ENCODE measurements around the gene RAI1. TPM values are rescaled to one million over a fixed set of nuclear protein-coding genes. Genes with fewer than 3 reads are reported as not detected.

RAI1 gene
- total RNA-seq, 1 experiment from 2014 or later, result 46.8 TPM

DNA sequence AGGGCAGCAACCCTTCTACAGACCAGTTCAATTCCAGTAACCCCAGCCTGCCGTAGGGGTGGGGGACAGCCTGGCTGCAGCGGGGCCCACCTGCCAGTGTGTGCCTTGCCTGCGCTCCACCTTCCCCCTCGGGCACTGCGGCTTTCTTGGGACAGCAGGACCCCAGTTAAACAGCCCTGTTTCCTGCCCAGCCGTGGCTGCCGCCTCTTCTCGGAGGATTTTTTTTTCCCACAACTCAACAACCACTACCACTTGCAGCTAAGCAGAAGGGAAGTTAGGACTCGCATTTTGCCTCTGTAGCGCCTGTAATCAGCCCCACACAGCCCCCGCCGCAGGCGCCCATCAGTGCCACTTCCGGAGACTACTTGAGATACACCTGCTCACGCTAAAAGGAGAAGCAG lies 76.1 kb downstream of the RAI1 start:
- BruUV-seq (replicated peaks), result no TSS peak
- H3K27me3 ChIP-seq (replicated peaks; ENCODE audit: insufficient read depth, low read depth, low read length, poor library complexity), result no peaks in the 10 kb centered on the region
- H3K4me3 ChIP-seq (ENCODE audit: low read depth, low read length, poor library complexity, severe bottlenecking), result no peak overlapping the region
- POLR2A ChIA-PET (ENCODE audit: low non-redundant PET), result no interaction called here
- no peak for DNase-seq (ENCODE audit: low spot score)
- H3K27ac ChIP-seq (ENCODE audit: low read depth, low read length, poor library complexity, severe bottlenecking), result no peak overlapping the region
- intact Hi-C loops (cut with micrococcal nuclease; ENCODE audit: unreplicated experiment), result no loop called here
- H3K9me3 ChIP-seq (ENCODE audit: low read depth, low read length, poor library complexity, severe bottlenecking), result no peaks in the 10 kb centered on the region
- no peaks in the 10 kb centered on the region for H3K36me3 ChIP-seq (ENCODE audit: insufficient read depth, low read length, poor library complexity, severe bottlenecking)
- no peak for TF ChIP-seq EZH2 (IDR thresholded peaks at IDR 0.05; ENCODE audit: borderline replicate concordance, low read depth, low read length, poor library complexity, severe bottlenecking)
- TF ChIP-seq, protein P1, sequence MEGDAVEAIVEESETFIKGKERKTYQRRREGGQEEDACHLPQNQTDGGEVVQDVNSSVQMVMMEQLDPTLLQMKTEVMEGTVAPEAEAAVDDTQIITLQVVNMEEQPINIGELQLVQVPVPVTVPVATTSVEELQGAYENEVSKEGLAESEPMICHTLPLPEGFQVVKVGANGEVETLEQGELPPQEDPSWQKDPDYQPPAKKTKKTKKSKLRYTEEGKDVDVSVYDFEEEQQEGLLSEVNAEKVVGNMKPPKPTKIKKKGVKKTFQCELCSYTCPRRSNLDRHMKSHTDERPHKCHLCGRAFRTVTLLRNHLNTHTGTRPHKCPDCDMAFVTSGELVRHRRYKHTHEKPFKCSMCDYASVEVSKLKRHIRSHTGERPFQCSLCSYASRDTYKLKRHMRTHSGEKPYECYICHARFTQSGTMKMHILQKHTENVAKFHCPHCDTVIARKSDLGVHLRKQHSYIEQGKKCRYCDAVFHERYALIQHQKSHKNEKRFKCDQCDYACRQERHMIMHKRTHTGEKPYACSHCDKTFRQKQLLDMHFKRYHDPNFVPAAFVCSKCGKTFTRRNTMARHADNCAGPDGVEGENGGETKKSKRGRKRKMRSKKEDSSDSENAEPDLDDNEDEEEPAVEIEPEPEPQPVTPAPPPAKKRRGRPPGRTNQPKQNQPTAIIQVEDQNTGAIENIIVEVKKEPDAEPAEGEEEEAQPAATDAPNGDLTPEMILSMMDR (conservative IDR thresholded peaks at IDR 0.05; ENCODE audit: low read depth, low read length), result no peak
- CTCF ChIA-PET, result no interaction called here
- H3K4me1 ChIP-seq (ENCODE audit: insufficient read depth, low read length, poor library complexity, severe bottlenecking), result peaks cover 16% of the 10 kb centered on the region

DNA sequence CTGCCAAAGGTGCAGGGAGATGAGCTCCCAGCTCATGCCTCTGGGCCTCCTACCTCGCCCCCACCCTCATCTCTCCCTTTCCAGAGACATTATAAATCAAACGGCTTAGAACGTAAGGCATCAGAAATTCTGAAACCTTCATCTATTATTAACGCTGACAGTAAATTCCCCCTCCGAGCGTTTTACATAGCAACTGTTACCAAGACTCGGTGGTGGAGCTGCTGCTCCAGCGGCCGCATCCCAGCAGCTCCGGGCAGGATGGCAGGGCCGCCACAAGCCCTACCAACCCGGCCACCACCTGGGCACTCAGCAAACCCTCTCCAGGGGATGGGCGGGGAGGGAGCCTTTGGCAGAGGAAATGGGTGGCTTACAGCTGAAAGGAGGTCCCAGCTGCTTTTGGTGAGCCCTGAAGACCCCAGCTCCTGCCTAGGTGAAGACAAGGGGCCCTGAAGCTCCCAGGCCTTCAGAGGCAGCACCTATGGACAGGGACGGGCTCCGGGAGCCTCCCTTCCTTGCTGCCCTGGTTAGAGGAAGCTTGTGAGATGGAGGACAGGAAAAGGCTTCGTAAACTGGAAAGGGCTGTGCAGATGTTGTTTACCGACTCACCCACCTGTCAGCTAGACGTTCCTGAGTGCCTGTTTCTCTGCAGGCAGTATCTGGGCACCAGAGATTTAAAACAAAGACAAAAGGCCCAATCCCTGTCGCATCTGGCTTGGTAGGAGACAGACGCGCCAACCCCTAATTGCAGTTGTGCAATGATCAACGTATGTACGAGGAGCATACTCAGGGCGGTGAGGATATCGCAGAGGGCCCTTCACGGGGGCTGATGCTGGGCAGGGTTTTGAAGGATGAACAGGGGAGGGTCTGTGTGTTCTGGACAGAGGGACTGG lies 76.9 kb downstream of the RAI1 start:
- DNase-seq (ENCODE audit: low spot score), result no peak
- Histone ChIP-seq H3K4me3 (ENCODE audit: low read depth, low read length, poor library complexity, severe bottlenecking) (no peak overlapping the region), H3K36me3 (ENCODE audit: insufficient read depth, low read length, poor library complexity, severe bottlenecking) (no peaks in the 10 kb centered on the region), H3K27me3 (replicated peaks; ENCODE audit: insufficient read depth, low read depth, low read length, poor library complexity) (no peaks in the 10 kb centered on the region), H3K4me1 (ENCODE audit: insufficient read depth, low read length, poor library complexity, severe bottlenecking) (peaks cover 8% of the 10 kb centered on the region), H3K9me3 (ENCODE audit: low read depth, low read length, poor library complexity, severe bottlenecking) (no peaks in the 10 kb centered on the region), H3K27ac (ENCODE audit: low read depth, low read length, poor library complexity, severe bottlenecking) (no peak overlapping the region)
- CTCF ChIA-PET, result no interaction called here
- no peak for TF ChIP-seq EZH2 (IDR thresholded peaks at IDR 0.05; ENCODE audit: borderline replicate concordance, low read depth, low read length, poor library complexity, severe bottlenecking)
- TF ChIP-seq, protein P1 (conservative IDR thresholded peaks at IDR 0.05; ENCODE audit: low read depth, low read length), result no peak
- POLR2A ChIA-PET (ENCODE audit: low non-redundant PET), result no interaction called here
- BruUV-seq (replicated peaks), result no TSS peak
- intact Hi-C loops (cut with micrococcal nuclease; ENCODE audit: unreplicated experiment), result no loop called here

DNA sequence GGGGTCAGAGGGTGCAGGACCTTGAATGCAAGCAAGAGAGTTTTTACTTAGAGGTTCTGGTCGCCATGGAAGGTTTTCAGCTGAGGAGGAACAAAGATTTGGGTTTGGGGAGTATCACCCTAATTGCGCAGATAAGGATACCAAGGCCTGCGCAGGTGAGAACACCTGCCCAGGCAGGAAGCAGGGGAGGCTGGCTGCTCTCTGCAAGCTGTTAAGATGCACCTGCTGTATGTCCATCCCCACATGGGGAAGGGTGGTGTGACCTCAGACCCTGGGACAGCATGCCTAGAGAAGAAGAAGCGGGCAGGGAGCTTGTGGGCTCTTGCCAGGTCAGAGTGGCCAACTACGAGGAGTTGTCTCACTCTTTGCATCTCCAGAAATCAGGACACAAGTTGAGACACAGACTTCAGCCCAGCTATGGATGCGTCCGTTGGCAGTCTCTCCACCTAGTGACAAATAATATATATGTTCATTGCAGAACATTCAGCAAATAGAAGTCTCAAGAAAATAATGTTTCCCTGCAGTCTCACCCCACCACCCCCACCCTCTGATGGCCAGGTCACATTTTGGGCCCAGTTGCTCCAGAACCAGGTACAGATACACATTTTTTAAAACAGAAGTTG lies 77.8 kb downstream of the RAI1 start:
- H3K4me1 ChIP-seq (ENCODE audit: insufficient read depth, low read length, poor library complexity, severe bottlenecking), result no peaks in the 10 kb centered on the region
- intact Hi-C loops (cut with micrococcal nuclease; ENCODE audit: unreplicated experiment), result no loop called here
- no peaks in the 10 kb centered on the region for H3K36me3 ChIP-seq (ENCODE audit: insufficient read depth, low read length, poor library complexity, severe bottlenecking)
- TF ChIP-seq, protein P1 (conservative IDR thresholded peaks at IDR 0.05; ENCODE audit: low read depth, low read length), result no peak
- no peak for TF ChIP-seq EZH2 (IDR thresholded peaks at IDR 0.05; ENCODE audit: borderline replicate concordance, low read depth, low read length, poor library complexity, severe bottlenecking)
- no TSS peak for BruUV-seq (replicated peaks)
- CTCF ChIA-PET, result no interaction called here
- H3K4me3 ChIP-seq (ENCODE audit: low read depth, low read length, poor library complexity, severe bottlenecking), result no peak overlapping the region
- no peaks in the 10 kb centered on the region for H3K27me3 ChIP-seq (replicated peaks; ENCODE audit: insufficient read depth, low read depth, low read length, poor library complexity)
- POLR2A ChIA-PET (ENCODE audit: low non-redundant PET), result no interaction called here
- no peaks in the 10 kb centered on the region for H3K9me3 ChIP-seq (ENCODE audit: low read depth, low read length, poor library complexity, severe bottlenecking)
- DNase-seq (ENCODE audit: low spot score), result no peak
- no peak overlapping the region for H3K27ac ChIP-seq (ENCODE audit: low read depth, low read length, poor library complexity, severe bottlenecking)
